NCI-H2081 treated with DMSO at 0.1 percent for 48 hours (cell line): ENCODE results near the gene SLC39A3.
"Not testable (repeated sequence)": the region's sequence is repeated elsewhere in the genome, so short reads cannot be mapped to it uniquely, and the experiment has no call there.

ENCODE experiments used
- DNase-seq: peaks from one replicate; lab custom pipeline; 2025; lab: John Stamatoyannopoulos, UW

Gene SLC39A3

DNA sequence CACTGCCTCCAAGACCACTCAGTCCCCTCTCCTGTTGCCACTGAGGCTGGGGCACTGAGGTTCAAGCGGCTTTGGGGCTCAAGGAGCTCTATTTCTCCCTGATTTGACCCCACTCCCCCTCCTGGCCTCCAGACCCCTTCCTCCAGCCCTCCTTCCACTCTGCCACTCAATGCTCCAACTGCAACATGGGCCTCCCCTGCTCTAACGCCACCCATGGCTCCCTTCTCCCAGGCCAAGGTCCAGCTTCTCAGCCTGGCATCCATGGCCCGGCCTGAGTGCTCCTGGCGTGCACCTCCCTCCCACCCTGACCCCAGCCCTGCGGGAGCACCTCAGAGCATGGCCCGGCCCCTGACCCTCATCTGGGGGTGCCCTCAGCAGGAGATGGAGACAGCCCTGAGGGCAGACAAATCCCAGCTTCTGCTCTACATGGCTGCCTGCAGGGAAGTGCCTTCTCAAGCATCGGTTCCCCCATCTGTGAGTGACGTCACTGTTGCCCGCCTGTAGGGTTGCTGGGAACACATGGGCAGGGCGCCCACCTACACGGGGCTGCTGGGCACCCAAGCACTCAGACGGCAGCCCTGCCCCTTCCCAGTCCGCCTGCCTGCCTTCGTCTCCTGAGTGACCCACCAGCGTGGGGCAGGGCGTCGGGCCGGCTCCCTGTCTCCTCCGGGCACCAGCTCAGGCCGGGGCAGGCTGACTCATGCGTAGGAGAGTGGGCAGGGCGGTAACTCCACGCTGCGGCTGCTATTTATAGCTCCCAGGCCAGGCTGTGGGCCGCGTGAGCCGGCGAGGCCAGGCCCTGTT, 17.1 kb downstream of the SLC39A3 start:
- DNase-seq: no peak

DNA sequence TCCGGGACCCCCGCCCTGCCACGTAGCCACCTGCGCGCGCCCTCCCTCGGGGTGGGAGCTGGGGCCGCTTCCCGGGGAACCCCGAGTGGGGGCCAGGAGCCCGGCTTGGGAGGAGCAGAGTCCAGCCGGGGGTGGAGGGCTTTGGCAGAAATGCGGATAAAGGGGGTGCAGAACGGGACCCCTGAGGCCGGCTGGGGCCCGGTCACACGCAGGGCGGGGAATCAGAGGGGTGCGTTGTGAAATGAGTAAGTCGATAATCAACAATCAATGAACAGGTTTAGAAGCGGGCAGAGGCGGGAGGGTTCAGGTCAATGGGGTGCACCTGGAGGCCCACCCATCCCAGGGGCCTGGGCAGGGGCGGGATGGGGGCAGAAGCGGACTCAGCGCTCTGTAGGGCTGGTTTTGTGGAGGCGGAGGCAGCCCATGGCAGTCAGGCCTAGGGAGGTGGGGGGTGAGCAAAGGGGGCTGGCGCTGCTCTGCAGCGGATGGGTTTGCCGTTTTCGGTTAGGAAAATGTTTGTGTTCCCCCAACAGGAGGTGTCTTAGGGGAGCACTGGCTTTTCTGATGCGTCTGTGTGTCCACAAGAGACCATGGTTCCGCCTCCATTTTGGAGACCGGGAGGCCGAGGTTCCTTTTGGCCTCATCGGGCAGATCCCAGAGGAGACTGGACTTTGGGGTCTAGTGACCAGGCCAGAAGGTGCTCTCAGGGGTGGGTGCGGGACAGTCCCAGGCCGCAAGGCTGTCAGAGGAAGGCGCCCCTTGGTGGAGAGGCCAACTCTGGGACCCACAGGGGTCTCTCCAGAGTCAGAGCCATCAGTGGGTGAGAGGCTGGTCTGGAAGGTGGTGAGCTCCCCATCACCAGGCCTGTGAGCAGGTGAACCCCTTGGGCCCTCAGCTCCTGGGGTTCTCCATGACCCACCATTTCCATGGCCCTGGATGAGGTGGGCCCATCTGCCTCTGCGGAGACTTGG, 18.0 kb downstream of the SLC39A3 start:
- DNase-seq: no peak

DNA sequence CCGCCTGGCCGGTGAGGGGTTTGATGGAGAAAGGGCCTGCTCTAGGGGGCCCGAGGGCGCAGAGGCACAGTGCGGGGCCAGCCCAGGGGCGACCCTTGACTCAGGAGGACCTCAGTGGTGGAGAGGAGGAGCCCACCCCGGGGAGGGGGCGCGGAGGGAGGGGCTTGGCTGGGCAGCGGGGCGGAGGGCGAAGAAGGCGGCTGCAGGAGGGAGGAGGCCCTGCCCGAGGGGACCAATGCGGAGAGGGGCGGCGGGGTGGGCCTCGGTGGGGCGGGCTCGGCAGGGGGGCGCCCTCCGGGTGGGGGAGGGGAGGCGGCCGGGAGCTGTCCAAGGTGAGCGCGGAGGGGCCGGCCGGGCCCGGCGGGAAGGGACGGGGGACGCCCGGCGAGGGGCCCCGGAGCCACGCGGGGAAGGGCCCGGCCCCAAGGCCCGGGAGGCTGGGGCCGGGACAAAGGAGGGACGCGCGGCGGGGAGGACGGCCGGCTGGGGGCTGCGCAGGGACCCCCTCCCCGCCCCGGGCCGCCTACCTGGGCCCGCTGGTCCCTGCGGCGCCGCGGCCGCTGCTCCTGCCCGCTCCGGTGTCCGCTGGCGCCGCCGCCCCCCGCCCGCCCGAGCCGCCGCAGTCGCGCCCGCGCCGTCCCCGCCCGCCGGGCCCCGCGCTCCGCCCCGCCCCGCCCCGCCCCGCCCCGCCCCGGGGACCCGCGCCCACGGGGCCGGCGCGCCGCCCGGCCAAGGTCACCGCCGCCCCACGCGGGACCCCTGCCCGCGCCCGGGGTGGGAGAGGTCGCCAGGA, 18.8 kb downstream of the SLC39A3 start, which contains the start of gene DIRAS1:
Gene DIRAS1, minus strand, starts transcription at position 596 of the 793 bp plus-strand sequence. CDS start 3,566 bp downstream, outside the sequence.
- DNase-seq: no peak

GRCh38 chr19:2719920-2720776, 19.7 kb downstream of the SLC39A3 start:
- DNase-seq: no peak

- DNase-seq: no peak
Observed at GRCh38 chr19:2719232-2719735, 20.5 kb downstream of the SLC39A3 start.

GRCh38 chr19:2717638-2718541, 21.9 kb downstream of the SLC39A3 start:
- no peak for DNase-seq

DNA sequence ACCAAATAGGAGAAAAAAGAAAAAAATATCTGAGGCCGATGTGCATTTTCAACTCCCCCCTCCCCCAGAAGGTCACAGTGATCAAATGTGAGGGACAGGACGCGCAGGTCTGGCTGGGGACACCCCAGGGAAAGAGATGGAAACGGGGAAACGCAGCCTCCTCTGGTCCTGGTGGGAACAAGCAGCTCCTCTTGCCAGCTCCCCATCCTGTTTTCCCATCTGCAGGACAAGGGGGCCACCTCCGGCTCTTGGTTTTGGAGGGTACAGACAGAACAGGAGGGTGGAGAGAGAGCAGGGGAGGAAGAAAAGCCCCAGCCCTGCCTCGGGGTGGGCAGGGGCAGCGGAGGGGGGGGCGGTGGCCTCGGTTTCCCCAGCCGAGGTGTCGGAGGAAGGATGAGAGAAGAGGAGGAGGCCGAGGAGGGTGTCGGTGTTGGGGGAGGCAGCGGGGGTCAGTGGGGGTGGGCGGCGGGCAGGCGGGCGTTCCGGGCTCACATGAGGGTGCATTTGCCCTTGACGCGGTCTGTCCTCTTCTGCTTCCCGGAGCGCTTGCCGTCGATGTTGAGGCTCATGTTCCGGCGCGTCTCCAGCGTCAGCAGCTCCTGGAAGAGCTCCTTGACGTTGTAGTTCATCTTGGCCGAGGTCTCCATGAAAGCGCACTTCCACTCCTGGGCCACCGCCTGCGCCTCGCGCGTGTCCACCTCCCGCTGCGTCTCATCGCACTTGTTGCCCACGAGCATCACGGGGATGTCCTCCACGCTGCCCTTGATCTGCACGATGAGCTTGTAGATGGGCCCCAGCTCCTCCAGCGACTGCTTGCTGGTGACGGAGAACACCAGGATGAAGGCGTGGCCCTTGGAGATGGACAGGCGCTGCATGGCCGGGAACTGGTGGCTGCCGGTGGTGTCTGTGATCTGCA, 22.8 kb downstream of the SLC39A3 start:
- no peak for DNase-seq

DNA sequence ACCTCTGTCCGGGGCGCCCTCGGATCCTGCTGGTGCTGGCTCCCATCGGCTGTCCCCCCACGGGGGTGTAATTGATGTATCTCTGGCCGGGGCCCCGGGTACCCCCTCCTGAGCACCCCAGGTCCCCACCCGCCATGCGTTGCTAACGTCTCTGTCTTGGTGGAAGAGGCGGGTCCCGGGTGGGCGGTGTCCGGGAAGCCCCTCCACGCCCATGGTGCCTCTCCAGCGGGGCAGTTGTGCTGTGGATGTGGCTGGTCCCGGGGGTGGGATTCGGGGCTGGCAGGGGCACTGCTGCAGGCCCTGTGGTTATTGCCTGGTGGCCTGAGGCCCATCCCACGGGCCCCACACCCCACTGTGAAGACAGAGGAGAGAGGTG, 23.6 kb downstream of the SLC39A3 start:
- DNase-seq: no peak

DNA sequence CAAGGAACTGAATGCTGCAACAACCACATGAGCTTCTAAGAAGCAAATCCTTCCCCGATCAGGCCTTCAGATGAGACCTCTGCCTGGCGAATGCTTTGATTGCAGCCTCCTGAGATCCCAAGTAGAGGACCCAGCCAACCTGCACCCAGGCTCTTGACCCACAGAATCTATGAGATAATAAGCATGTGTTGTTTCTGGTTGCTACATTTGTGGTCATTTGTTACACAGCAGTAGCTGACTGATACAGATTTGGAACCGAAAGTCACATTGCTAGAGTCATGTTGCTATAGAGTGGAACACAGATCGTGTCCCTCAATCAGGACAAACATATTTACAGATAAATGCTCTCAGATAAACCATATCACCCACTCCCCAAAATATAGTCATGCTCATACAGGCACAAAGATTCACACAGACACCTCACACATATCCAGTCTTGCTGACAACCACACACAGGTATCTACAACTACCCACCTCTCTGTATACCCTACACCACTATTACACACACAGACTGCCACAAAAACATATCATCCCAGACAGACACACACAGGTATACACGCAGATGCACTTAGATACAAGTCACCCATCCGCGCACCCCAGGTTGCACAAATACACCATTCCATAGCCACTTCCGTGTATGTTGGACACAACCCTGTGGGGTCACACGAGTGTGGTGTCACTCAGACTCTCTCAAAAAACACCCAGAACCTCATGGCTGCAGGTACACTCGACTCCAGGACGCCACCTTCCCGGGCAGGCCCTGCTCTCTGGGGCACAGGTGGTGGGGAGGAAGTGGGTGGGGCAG, 24.1 kb downstream of the SLC39A3 start:
- DNase-seq: no peak

DNA sequence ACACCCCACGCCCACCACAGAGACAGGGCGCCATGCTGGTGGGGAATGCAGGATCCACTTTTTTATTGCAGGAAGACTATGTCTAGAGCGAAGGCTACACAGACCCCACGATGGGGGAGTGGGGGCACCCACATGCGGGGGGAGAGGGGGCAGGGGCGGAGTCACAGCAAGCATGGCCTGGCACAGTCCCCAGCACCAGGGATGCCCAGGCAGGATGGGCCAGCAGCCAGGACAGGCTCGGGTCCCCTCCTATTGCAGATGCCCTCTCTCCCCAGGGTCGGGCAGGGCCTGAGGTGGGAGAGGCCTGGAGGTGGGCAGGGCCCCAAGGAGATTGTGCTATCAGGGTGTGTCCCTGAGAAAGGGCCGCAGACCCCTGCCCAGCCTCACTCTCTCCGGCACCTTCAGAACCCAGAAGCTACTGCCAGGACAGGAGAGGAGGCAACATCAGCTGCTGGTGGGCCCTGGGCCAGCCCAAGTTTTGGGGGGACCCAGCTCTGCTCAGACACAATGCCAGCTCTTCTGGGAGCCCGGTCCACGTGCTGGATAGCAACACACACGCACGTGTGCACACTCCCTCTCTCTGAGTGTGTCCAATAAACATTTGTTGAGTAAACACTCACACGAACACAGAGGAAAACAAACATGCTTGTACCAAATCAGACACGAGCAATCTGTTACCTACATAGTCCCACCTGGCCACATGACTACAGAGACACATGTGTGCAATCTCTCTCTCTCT, 25.1 kb downstream of the SLC39A3 start:
- no peak for DNase-seq

DNA sequence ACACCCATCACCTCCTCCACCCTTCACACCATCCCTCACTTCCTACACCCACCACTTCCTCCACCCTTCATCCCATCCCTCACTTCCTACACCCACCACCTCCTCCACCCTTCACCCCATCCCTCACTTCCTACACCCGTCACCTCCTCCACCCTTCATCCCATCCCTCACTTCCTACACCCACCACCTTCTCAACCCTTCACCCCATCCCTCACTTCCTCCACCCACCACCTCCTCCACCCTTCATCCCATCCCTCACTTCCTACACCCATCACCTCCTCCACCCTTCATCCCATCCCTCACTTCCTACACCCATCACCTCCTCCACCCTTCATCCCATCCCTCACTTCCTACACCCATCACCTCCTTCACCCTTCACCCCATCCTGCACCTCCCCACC, 25.7 kb downstream of the SLC39A3 start:
- DNase-seq: not testable (repeated sequence)

DNA sequence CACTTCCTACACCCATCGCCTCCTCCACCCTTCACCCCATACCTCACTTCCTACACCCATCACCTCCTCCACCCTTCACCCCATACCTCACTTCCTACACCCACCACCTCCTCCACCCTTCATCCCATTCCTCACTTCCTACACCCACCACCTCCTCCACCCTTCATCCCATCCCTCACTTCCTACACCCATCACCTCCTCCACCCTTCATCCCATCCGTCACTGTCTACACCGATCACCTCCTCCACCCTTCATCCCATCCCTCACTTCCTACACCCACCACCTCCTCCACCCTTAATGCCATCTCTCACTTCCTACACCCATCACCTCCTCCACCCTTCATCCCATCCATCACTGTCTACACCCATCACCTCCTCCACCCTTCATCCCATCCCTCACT, 26.6 kb downstream of the SLC39A3 start:
- DNase-seq: not testable (repeated sequence)

- no peak for DNase-seq
Observed at GRCh38 chr19:2711875-2712205, 28.0 kb downstream of the SLC39A3 start.

GRCh38 chr19:2711172-2711874, 28.5 kb downstream of the SLC39A3 start:
- DNase-seq: no peak

GRCh38 chr19:2706251-2706650, 33.6 kb downstream of the SLC39A3 start:
- DNase-seq: no peak

- DNase-seq: no peak
Observed at GRCh38 chr19:2703691-2704216, 36.1 kb downstream of the SLC39A3 start.
